ENCODE measurements around the gene JMJD8. TPM values are rescaled to one million over a fixed set of nuclear protein-coding genes. Genes with fewer than 3 reads are reported as not detected.
A peak's percentile ranks its signal among the peaks of the same experiment; 100 is the strongest.

JMJD8 gene
- polyA plus RNA-seq, 4 donors = 44.5 to 67.9 (median 60.9) TPM

- DNase-seq (ENCODE audit: low read depth in 4 of 4, low spot score in 3 of 4) = no peak
Measured at GRCh38 chr16:645852-646678, 38.1 kb downstream of the JMJD8 start.

- no peak for DNase-seq (ENCODE audit: low read depth in 4 of 4, low spot score in 3 of 4)
Measured at GRCh38 chr16:644556-644955, 39.6 kb downstream of the JMJD8 start.

- no peak for DNase-seq (ENCODE audit: low read depth in 4 of 4, low spot score in 3 of 4)
Measured at GRCh38 chr16:643050-643368, 41.1 kb downstream of the JMJD8 start.

GRCh38 chr16:642189-643049 is 41.7 kb downstream of the JMJD8 start:
- no peak for DNase-seq (ENCODE audit: low read depth in 4 of 4, low spot score in 3 of 4)

- no peak for DNase-seq (ENCODE audit: low read depth in 4 of 4, low spot score in 3 of 4)
Measured at GRCh38 chr16:641326-642188, 42.6 kb downstream of the JMJD8 start, which contains the start of gene MCRIP2. Gene MCRIP2 (plus strand): TSS chr16:641828. CDS start chr16:641992, 164 bp downstream.

GRCh38 chr16:640614-641013 is 43.5 kb downstream of the JMJD8 start:
- no peak for DNase-seq (ENCODE audit: low read depth in 4 of 4, low spot score in 3 of 4)

- DNase-seq (ENCODE audit: low read depth in 4 of 4, low spot score in 3 of 4) = no peak
Measured at GRCh38 chr16:638836-639235, 45.3 kb downstream of the JMJD8 start.

GRCh38 chr16:638034-638543 is 46.0 kb downstream of the JMJD8 start:
- DNase-seq (ENCODE audit: low read depth in 4 of 4, low spot score in 3 of 4) = no peak

- peak in 3 of 4 donors; percentile 75 to 79 (median 77) for DNase-seq (ENCODE audit: low read depth in 4 of 4, low spot score in 3 of 4)
Measured at GRCh38 chr16:637081-638018, 46.8 kb downstream of the JMJD8 start.

GRCh38 chr16:636206-637080 is 47.7 kb downstream of the JMJD8 start, which contains the start of gene METTL26:
Gene METTL26 (minus strand): TSS chr16:636305. CDS start chr16:636290, 15 bp downstream.
- DNase-seq (ENCODE audit: low read depth in 4 of 4, low spot score in 3 of 4) = peak; percentile 81 to 89 (median 88)

GRCh38 chr16:635573-636205 is 48.4 kb downstream of the JMJD8 start:
- DNase-seq (ENCODE audit: low read depth in 4 of 4, low spot score in 3 of 4) = no peak

- no peak for DNase-seq (ENCODE audit: low read depth in 4 of 4, low spot score in 3 of 4)
Measured at GRCh38 chr16:634996-635395, 49.1 kb downstream of the JMJD8 start.

GRCh38 chr16:634051-634670 is 50.0 kb downstream of the JMJD8 start:
- no peak for DNase-seq (ENCODE audit: low read depth in 4 of 4, low spot score in 3 of 4)

- DNase-seq (ENCODE audit: low read depth in 4 of 4, low spot score in 3 of 4) = no peak
Measured at GRCh38 chr16:633336-634050, 50.6 kb downstream of the JMJD8 start.

GRCh38 chr16:632486-633335 is 51.4 kb downstream of the JMJD8 start:
- no peak for DNase-seq (ENCODE audit: low read depth in 4 of 4, low spot score in 3 of 4)

GRCh38 chr16:631808-632358 is 52.3 kb downstream of the JMJD8 start:
- no peak for DNase-seq (ENCODE audit: low read depth in 4 of 4, low spot score in 3 of 4)
